AG09309 (cell line): ENCODE data around the gene RBM10.

Experiments used
- DNase-seq: peaks from one replicate; pipeline ENCODE4 v3.0.0-alpha.2; 2010; ENCODE audit warnings: low read depth
- H3K4me3 ChIP-seq: 2 replicates; pipeline ENCODE4 v1.5.1; 2011; ENCODE audit warnings: mild to moderate bottlenecking, low read depth, low read length, moderate library complexity; ENCODE audit not compliant: control insufficient read depth
- TF ChIP-seq, protein P1 (sequence below): IDR thresholded peaks from 2 replicates; pipeline ENCODE4 v1.5.1; 2011; ENCODE audit warnings: mild to moderate bottlenecking, low read depth, low read length, inconsistent platforms; ENCODE audit not compliant: insufficient read depth, control insufficient read depth; ENCODE audit errors: missing control alignments

Gene RBM10

DNA sequence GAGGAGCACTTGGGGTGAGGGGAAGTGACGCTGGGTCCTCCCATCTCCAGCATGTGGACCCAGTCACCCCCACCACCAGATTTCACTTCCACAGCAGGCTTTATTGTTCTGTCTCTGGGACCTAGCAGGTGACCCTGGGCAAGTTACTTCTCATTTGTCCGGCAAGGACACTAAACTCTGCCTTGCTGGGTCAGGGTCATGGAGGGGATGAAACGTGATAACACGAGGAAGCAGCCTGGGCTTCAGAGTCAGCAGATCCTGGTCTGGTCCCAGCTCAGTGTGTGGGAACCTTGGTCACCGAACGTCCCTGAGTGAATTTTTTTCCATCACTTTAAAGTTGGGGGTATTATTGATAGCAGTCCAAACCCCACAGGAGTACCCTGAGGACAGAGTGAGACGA is 52.5 kb downstream of the RBM10 start:
- DNase-seq = no peak
- H3K4me3 ChIP-seq = peak overlapping the region; percentile 2
- TF ChIP-seq, protein P1, sequence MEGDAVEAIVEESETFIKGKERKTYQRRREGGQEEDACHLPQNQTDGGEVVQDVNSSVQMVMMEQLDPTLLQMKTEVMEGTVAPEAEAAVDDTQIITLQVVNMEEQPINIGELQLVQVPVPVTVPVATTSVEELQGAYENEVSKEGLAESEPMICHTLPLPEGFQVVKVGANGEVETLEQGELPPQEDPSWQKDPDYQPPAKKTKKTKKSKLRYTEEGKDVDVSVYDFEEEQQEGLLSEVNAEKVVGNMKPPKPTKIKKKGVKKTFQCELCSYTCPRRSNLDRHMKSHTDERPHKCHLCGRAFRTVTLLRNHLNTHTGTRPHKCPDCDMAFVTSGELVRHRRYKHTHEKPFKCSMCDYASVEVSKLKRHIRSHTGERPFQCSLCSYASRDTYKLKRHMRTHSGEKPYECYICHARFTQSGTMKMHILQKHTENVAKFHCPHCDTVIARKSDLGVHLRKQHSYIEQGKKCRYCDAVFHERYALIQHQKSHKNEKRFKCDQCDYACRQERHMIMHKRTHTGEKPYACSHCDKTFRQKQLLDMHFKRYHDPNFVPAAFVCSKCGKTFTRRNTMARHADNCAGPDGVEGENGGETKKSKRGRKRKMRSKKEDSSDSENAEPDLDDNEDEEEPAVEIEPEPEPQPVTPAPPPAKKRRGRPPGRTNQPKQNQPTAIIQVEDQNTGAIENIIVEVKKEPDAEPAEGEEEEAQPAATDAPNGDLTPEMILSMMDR = no peak

DNA sequence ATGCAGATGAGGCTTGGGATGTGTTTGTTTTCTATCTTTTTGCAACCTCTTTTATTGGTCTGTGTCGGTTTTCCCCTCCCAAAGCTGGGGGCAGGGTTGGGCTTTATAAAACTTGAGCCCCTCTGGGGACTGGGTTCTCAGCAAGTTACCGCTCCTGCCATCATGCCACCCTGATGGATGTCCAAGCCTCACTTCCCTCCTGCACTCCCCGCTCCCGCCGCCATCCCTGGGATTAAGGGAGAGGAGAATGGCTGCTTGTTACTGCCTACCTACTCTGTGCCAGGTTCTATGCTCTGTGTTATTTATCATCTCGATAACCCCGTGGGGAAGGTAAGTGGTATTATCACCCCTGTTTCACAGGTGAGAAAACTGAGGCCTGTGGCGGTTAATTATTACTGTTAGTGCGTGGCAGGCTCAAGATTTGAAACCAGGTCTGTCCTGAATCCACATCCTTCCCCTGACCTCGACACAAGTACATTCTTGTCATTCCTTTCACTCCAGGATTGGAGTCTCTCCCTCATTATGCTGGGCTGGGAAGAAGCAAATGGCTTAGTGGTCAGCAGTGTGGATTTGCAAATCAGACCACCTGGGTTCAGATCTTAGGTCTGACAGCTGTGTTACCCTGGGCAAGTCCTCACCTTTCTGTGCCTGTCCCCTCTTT is 53.1 kb downstream of the RBM10 start:
- TF ChIP-seq, protein P1 = no peak
- H3K4me3 ChIP-seq = no peak overlapping the region
- no peak for DNase-seq

DNA sequence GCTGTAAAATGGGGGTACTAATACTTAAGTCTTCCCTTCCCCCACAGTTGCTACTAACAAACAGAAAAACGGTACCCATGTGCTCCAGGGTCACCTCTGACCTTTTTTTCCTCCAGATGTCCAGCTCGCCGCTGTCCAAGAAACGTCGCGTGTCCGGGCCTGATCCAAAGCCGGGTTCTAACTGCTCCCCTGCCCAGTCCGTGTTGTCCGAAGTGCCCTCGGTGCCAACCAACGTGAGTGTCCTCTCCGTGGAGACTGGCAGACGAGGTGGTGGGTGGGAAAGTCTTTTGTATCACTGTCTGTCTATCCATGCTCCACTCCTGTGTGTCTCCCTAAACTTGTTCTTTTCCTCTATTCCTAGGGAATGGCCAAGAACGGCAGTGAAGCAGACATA is 53.7 kb downstream of the RBM10 start:
- TF ChIP-seq, protein P1 = no peak
- H3K4me3 ChIP-seq = no peak overlapping the region
- no peak for DNase-seq

DNA sequence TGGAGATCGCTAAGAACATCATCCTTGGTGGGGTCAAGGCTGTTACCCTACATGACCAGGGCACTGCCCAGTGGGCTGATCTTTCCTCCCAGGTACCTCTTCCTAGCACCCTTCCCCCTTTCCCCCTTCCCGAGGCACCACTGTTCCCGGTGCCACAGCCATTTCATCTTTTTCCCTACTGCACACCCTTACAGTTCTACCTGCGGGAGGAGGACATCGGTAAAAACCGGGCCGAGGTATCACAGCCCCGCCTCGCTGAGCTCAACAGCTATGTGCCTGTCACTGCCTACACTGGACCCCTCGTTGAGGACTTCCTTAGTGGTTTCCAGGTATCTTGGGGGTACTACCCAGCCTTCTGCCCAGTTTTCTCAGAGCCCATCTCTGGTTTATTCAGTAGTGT is 54.3 kb downstream of the RBM10 start:
- TF ChIP-seq, protein P1 = no peak
- no peak for DNase-seq
- H3K4me3 ChIP-seq = no peak overlapping the region

DNA sequence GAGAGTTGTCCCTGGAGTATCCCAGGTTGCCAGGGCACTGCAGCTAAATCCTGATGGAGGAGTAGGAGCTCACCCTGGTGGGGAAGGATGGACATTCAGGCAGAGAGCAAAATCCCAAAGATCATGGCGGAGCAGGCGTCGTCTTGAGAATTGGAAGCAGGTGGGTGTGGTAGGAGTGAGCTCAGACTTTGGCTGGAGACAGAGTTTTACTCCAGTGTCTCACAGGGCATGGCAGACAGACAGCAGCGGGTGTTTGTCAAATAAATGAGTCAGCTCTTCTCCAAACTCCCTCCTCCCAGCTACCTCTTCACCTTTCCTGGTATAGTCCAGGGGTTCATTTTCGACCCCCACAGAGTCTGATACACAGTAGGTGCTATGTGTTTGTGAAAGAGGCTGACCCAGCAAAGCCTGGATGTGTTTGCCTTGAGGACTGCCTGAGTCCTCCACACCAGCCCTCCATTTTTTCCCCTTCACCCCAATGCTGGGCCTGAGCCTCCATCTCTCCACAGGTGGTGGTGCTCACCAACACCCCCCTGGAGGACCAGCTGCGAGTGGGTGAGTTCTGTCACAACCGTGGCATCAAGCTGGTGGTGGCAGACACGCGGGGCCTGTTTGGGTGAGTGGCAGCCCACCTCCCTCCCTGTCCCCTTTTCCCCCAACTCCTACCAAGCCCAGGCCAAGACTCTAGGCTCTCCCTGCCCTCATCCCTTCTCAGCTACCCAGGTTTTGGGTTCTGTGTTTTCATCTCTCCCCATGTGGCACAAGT is 55.5 kb downstream of the RBM10 start:
- peak; percentile 59 for DNase-seq
- H3K4me3 ChIP-seq = no peak overlapping the region
- TF ChIP-seq, protein P1 = peak; percentile 58

DNA sequence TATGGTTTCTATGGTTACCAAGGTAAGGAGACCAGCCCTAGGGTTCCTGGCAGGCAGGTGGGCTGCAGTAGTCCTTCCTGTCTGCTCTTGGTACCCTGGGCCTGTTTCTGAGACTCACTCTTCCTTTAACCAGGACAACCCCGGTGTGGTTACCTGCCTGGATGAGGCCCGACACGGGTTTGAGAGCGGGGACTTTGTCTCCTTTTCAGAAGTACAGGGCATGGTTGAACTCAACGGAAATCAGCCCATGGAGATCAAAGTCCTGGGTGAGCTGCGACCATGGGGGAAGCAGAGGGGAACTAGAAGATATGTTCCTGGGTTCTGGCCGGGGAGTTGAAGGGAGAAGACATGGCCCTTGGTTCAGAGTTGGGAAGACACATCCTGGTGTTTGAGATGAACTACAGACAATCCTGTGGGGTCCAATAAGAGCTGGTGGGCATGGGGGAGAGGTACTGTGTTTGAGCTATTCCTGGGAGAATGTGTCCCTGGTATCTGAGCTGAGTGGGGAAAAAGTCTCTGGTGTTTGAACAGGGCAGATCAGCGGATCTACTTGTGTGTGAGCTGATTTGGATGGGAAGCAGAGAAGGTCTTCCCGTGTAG is 56.4 kb downstream of the RBM10 start:
- TF ChIP-seq, protein P1 = no peak
- no peak overlapping the region for H3K4me3 ChIP-seq
- no peak for DNase-seq
